Esophagus (tissue), 2 donors: Measurements from ENCODE around the gene RBM11. TPM values are rescaled to one million over a fixed set of nuclear protein-coding genes. Genes with fewer than 3 reads are reported as not detected.

Experiments
- polyA plus RNA-seq, 2 donors: library from polyadenylated mRNA; stranded (reverse); fragments of 200-250 nt; gene quantifications; one replicate each; pipeline ENCODE4 v1.2.3, GENCODE V29; 2013
- donor health status: healthy with polysubstance abuse.
- donor health status: Bipolar disorder and iron deficiency.

Gene RBM11
- polyA plus RNA-seq, 2 donors = 0.92 to 1.7 TPM

Other genes starting within 250 kb of the RBM11 start
- gene LIPI, start 5.2 kb upstream of the RBM11 start, polyA plus RNA-seq = not detected
- 1 to 10 TPM; 1.4 to 3.8 TPM for gene HSPA13, start 167.0 kb downstream of the RBM11 start, polyA plus RNA-seq